ENCODE data around the gene NUDT7.

The NUDT7 gene

DNA sequence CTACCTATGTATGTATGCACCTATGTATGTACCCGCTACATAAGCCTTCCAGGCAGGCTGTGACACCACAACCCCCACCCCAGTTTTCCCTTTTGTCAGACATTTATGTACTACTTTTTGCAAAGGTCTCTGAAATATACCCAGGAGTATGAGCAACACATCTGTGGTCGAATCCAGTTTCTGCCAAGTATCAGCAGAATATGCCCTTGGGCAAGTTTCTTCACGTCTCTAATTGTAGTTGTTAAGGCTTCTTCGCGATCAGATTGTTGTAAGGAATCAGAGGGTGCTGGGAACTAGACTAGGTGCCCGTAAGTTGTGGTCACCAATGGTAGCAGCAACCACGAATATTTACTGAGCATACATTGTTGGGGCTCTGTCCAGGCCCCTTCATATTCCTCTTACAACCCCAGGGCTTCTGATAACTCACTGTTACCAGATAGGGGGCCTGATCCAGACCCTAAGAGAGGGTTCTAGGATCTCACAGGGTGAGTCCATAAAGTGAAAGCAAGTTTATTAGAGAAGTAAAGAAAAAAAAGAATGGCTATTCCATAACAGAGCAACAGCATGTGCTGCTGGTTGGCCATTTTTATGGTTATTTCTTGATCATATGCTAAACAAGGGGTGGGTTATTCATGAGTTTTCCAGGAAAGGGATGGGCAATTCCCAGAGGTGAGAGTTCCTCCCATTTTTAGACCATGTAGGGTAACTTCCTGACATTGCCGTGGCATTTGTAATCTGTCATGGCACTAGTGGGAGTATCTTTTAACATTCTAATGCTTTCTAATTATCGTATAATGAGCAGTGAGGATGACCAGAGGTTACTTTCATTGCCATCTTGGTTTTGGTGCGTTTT is 16.6 kb downstream of the NUDT7 start:
- Mint-ChIP-seq H3K27me3 (no peaks in the 10 kb centered on the region), H3K9me3 (peaks cover 0 to 7% of the 10 kb centered on the region in 2 donors), H3K4me3 (no peak overlapping the region), H3K27ac (no peak overlapping the region), H3K36me3 (ENCODE audit: insufficient read depth) (peaks cover 4% of the 10 kb centered on the region), H3K4me1 (ENCODE audit: low read depth in 2 of 2) (no peaks in the 10 kb centered on the region)
- DNase-seq (no peak), ATAC-seq (replicated peaks) (no peak)

- H3K27me3 Mint-ChIP-seq = no peaks in the 10 kb centered on the region
- H3K36me3 Mint-ChIP-seq (ENCODE audit: insufficient read depth) = peaks cover 4% of the 10 kb centered on the region
- no peak overlapping the region for H3K4me3 Mint-ChIP-seq
- no peaks in the 10 kb centered on the region for H3K4me1 Mint-ChIP-seq (ENCODE audit: low read depth in 2 of 2)
- H3K27ac Mint-ChIP-seq = no peak overlapping the region
- H3K9me3 Mint-ChIP-seq = peaks cover 0 to 4% of the 10 kb centered on the region in 2 donors
- ATAC-seq (replicated peaks) (no peak), DNase-seq (no peak)
These were observed 17.2 kb downstream of the NUDT7 start for GRCh38 chr16:77739559-77739892.

DNA sequence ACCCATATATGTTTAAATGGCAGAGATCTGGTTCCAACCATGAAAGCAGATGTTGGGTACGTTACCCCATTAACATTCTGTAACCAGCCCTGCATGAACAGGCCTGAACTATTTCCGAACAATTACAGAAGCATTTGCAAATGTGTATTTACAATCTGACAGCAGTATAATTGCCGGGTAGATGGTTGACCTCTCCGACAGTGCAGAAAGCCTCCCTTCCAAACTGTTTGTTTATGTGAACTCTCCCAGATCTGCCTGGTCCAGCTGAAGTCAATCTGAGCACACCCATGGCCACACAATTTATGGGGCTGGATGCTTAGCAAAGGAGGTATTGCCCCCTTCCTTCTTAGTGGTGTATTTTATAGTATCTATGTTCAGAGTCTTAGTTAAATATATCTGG is 21.8 kb downstream of the NUDT7 start:
- H3K27me3 Mint-ChIP-seq = peaks cover 14 to 25% of the 10 kb centered on the region in 2 donors
- no peak overlapping the region for H3K27ac Mint-ChIP-seq
- ATAC-seq (replicated peaks) (no peak), DNase-seq (no peak)
- no peak overlapping the region for H3K4me3 Mint-ChIP-seq
- H3K9me3 Mint-ChIP-seq = no peaks in the 10 kb centered on the region
- H3K36me3 Mint-ChIP-seq (ENCODE audit: insufficient read depth) = no peaks in the 10 kb centered on the region
- H3K4me1 Mint-ChIP-seq (ENCODE audit: low read depth in 2 of 2) = no peaks in the 10 kb centered on the region

GRCh38 chr16:77745972-77746371 is 23.7 kb downstream of the NUDT7 start:
- DNase-seq (no peak), ATAC-seq (replicated peaks) (no peak)
- Mint-ChIP-seq H3K4me1 (ENCODE audit: low read depth in 2 of 2) (no peaks in the 10 kb centered on the region), H3K27me3 (peaks cover 20 to 38% of the 10 kb centered on the region in 2 donors), H3K36me3 (ENCODE audit: insufficient read depth) (no peaks in the 10 kb centered on the region), H3K27ac (no peak overlapping the region), H3K4me3 (no peak overlapping the region), H3K9me3 (no peaks in the 10 kb centered on the region)

GRCh38 chr16:77748421-77749005 is 26.2 kb downstream of the NUDT7 start:
- Mint-ChIP-seq H3K27me3 (peaks cover 33 to 58% of the 10 kb centered on the region in 2 donors), H3K36me3 (ENCODE audit: insufficient read depth) (no peaks in the 10 kb centered on the region), H3K4me3 (no peak overlapping the region), H3K27ac (no peak overlapping the region), H3K4me1 (ENCODE audit: low read depth in 2 of 2) (no peaks in the 10 kb centered on the region), H3K9me3 (no peaks in the 10 kb centered on the region)
- DNase-seq (no peak), ATAC-seq (replicated peaks) (no peak)

DNA sequence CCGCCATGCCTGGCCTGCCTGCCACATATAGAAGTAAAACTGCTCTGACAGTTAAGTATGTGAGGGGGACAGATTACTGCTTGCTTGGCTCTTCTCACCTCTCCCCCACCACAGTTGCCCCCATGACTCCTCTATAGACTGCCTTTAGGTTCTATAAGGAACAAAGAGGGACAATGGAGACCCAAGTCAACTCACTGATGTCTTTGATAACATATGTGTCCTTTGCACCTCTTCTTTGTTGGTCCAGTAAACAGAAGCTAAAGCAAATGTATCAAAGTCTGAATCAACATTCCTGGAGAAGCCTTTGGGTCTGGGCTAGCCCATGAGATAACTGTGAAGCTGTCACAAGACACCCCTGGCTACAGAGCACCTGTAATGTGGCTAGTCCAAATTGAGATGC is 27.1 kb downstream of the NUDT7 start:
- no peaks in the 10 kb centered on the region for H3K36me3 Mint-ChIP-seq (ENCODE audit: insufficient read depth)
- peaks cover 40 to 66% of the 10 kb centered on the region in 2 donors for H3K27me3 Mint-ChIP-seq
- ATAC-seq (replicated peaks) (no peak), DNase-seq (no peak)
- no peak overlapping the region for H3K27ac Mint-ChIP-seq
- H3K4me3 Mint-ChIP-seq = no peak overlapping the region
- no peaks in the 10 kb centered on the region for H3K4me1 Mint-ChIP-seq (ENCODE audit: low read depth in 2 of 2)
- no peaks in the 10 kb centered on the region for H3K9me3 Mint-ChIP-seq

- no peak overlapping the region for H3K4me3 Mint-ChIP-seq
- no peaks in the 10 kb centered on the region for H3K36me3 Mint-ChIP-seq (ENCODE audit: insufficient read depth)
- peaks cover 30 to 33% of the 10 kb centered on the region in 2 donors for H3K27me3 Mint-ChIP-seq
- no peak for DNase-seq
- ATAC-seq (replicated peaks) = no peak
- H3K4me1 Mint-ChIP-seq (ENCODE audit: low read depth in 2 of 2) = no peaks in the 10 kb centered on the region
- H3K27ac Mint-ChIP-seq = no peak overlapping the region
- H3K9me3 Mint-ChIP-seq = no peaks in the 10 kb centered on the region
These were observed 35.7 kb downstream of the NUDT7 start for GRCh38 chr16:77758046-77758445.

DNA sequence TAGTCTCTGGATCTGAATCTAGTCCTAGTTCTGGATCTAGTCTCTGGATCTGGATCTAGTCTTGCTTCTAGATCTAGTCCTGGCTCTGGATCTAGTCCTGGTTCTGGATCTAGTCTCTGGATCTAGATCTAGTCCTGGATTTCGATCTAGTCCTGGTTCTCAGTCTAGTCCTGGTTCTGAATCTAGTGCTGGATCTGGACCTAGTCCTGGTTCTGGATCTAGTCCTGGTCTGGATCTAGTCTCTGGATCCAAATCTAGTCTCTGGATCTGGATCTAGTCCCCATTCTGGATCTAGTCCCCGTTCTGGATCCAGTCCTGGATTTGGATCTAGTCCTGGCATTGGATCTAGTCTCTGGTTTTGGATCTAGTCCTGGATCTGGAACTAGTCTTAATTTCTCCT is 36.2 kb downstream of the NUDT7 start:
- no peak overlapping the region for H3K27ac Mint-ChIP-seq

DNA sequence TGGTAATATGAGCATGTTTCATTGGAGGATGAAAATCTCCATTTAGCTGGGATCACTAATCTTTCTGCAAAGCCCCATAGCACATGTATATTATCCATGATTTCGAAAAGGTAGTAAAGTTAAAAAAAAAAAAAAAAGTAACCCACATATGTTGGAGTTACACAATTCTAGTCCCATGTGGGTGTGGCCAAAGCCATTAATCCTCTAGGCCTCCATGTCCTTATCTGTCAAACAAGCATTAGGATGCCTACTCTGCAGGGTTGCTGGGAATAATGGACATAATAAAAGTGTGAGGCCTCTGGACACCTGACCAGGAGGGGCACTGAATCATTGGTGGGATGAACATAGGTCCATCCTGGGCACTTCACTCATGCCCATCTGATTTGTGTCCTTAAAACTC is 36.9 kb downstream of the NUDT7 start:
- no peaks in the 10 kb centered on the region for H3K36me3 Mint-ChIP-seq (ENCODE audit: insufficient read depth)
- H3K4me1 Mint-ChIP-seq (ENCODE audit: low read depth in 2 of 2) = no peaks in the 10 kb centered on the region
- H3K9me3 Mint-ChIP-seq = no peaks in the 10 kb centered on the region
- no peak for DNase-seq
- no peak for ATAC-seq (replicated peaks)
- H3K4me3 Mint-ChIP-seq = no peak overlapping the region
- H3K27me3 Mint-ChIP-seq = peaks cover 26 to 27% of the 10 kb centered on the region in 2 donors
- no peak overlapping the region for H3K27ac Mint-ChIP-seq

More for the DNA sequence above, 36.2 kb downstream of the NUDT7 start:
- ATAC-seq (replicated peaks) (no peak), DNase-seq (no peak)
- H3K27me3 Mint-ChIP-seq = peaks cover 30 to 33% of the 10 kb centered on the region in 2 donors
- no peaks in the 10 kb centered on the region for H3K36me3 Mint-ChIP-seq (ENCODE audit: insufficient read depth)
- no peaks in the 10 kb centered on the region for H3K4me1 Mint-ChIP-seq (ENCODE audit: low read depth in 2 of 2)
- H3K9me3 Mint-ChIP-seq = no peaks in the 10 kb centered on the region
- H3K4me3 Mint-ChIP-seq = no peak overlapping the region

- no peaks in the 10 kb centered on the region for H3K36me3 Mint-ChIP-seq (ENCODE audit: insufficient read depth)
- H3K27me3 Mint-ChIP-seq = peaks cover 24 to 27% of the 10 kb centered on the region in 2 donors
- ATAC-seq (replicated peaks) = no peak
These were observed 37.5 kb downstream of the NUDT7 start for GRCh38 chr16:77759821-77760220.

GRCh38 chr16:77760800-77761199 is 38.5 kb downstream of the NUDT7 start:
- no peak for DNase-seq
- Mint-ChIP-seq H3K9me3 (no peaks in the 10 kb centered on the region), H3K4me3 (no peak overlapping the region), H3K4me1 (ENCODE audit: low read depth in 2 of 2) (no peaks in the 10 kb centered on the region), H3K27ac (no peak overlapping the region), H3K36me3 (ENCODE audit: insufficient read depth) (no peaks in the 10 kb centered on the region), H3K27me3 (peaks cover 27 to 28% of the 10 kb centered on the region in 2 donors)
- ATAC-seq (replicated peaks) = no peak

More at GRCh38 chr16:77759821-77760220, 37.5 kb downstream of the NUDT7 start:
- Mint-ChIP-seq H3K27ac (no peak overlapping the region), H3K4me1 (ENCODE audit: low read depth in 2 of 2) (no peaks in the 10 kb centered on the region), H3K4me3 (no peak overlapping the region), H3K9me3 (no peaks in the 10 kb centered on the region)
- DNase-seq = no peak

DNA sequence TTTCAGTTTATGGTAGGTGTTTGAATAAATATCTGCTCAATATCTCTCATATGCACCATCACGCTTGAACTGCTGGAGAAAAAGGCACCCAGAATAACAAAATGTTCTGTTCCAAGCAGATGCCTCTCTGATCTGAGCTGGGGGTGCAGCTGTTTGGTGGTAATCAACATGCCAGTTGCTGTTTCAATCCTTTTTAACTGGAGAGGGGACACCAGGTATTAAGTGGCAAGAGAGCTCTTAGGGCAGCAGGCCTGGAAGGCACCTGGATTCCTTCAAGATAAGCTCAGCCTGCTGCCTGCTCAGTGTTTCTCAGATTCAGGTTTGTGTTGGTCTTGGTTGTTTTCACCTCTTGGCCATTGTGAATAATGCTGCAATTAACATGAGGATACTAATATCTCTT is 38.9 kb downstream of the NUDT7 start:
- Mint-ChIP-seq H3K27ac (no peak overlapping the region), H3K36me3 (ENCODE audit: insufficient read depth) (no peaks in the 10 kb centered on the region), H3K9me3 (no peaks in the 10 kb centered on the region), H3K4me3 (no peak overlapping the region), H3K4me1 (ENCODE audit: low read depth in 2 of 2) (no peaks in the 10 kb centered on the region), H3K27me3 (peaks cover 24 to 29% of the 10 kb centered on the region in 2 donors)
- ATAC-seq (replicated peaks) (no peak), DNase-seq (no peak)

GRCh38 chr16:77762262-77762661 is 39.9 kb downstream of the NUDT7 start:
- ATAC-seq (replicated peaks) (no peak), DNase-seq (no peak)
- H3K27ac Mint-ChIP-seq = no peak overlapping the region
- no peaks in the 10 kb centered on the region for H3K36me3 Mint-ChIP-seq (ENCODE audit: insufficient read depth)
- H3K9me3 Mint-ChIP-seq = no peaks in the 10 kb centered on the region
- H3K4me3 Mint-ChIP-seq = no peak overlapping the region
- H3K27me3 Mint-ChIP-seq = peaks cover 21 to 23% of the 10 kb centered on the region in 2 donors
- H3K4me1 Mint-ChIP-seq (ENCODE audit: low read depth in 2 of 2) = no peaks in the 10 kb centered on the region

- Mint-ChIP-seq H3K4me3 (no peak overlapping the region), H3K27me3 (peaks cover 15 to 31% of the 10 kb centered on the region in 2 donors), H3K4me1 (ENCODE audit: low read depth in 2 of 2) (no peaks in the 10 kb centered on the region), H3K36me3 (ENCODE audit: insufficient read depth) (no peaks in the 10 kb centered on the region), H3K27ac (no peak overlapping the region), H3K9me3 (no peaks in the 10 kb centered on the region)
- DNase-seq (no peak), ATAC-seq (replicated peaks) (no peak)
These were observed 41.7 kb downstream of the NUDT7 start for GRCh38 chr16:77763994-77764393.

Measured in effector memory CD8-positive, alpha-beta T cell (primary cell).